Hippocampal formation (tissue), 2 donors: ENCODE data around the gene PCDHGB7.
"Not testable (repeated sequence)": the region's sequence is repeated elsewhere in the genome, so short reads cannot be mapped to it uniquely, and the experiment has no call there.

ENCODE experiments used
- DNase-seq, 2 donors: peaks; one replicate each; lab custom pipeline; 2025; lab: John Stamatoyannopoulos, UW

The PCDHGB7 gene

GRCh38 chr5:141417494-141418172 is at the start of gene PCDHGB7:
PCDHGB7 (plus strand) TSS chr5:141417677; CDS start chr5:141417860, 183 bp downstream.
- DNase-seq = peak in 1 of 2 donors; percentile 31

- no peak for DNase-seq
Observed at GRCh38 chr5:141369994-141370848, 47.3 kb upstream of the PCDHGB7 start, which contains the start of gene PCDHGB3. PCDHGB3 (plus strand) TSS chr5:141370242; CDS start chr5:141370395, 153 bp downstream.

GRCh38 chr5:141371572-141372475 is 45.7 kb upstream of the PCDHGB7 start:
- no peak for DNase-seq

- no peak for DNase-seq
Observed at GRCh38 chr5:141373673-141374317, 43.7 kb upstream of the PCDHGB7 start, which contains the start of gene PCDHGA6. PCDHGA6 (plus strand) TSS chr5:141373891; CDS start chr5:141374084, 193 bp downstream.

- no peak for DNase-seq
Observed at GRCh38 chr5:141374627-141375026, 42.9 kb upstream of the PCDHGB7 start.

- not testable (repeated sequence) for DNase-seq
Observed at GRCh38 chr5:141375444-141376155, 41.9 kb upstream of the PCDHGB7 start.

GRCh38 chr5:141382469-141383294 is 34.8 kb upstream of the PCDHGB7 start, which contains the start of gene PCDHGA7:
PCDHGA7 (plus strand) TSS chr5:141382742; CDS start chr5:141382900, 158 bp downstream.
- no peak for DNase-seq

GRCh38 chr5:141383345-141383744 is 34.1 kb upstream of the PCDHGB7 start:
- no peak for DNase-seq

- no peak for DNase-seq
Observed at GRCh38 chr5:141384471-141385267, 32.8 kb upstream of the PCDHGB7 start.

GRCh38 chr5:141387557-141388311 is 29.7 kb upstream of the PCDHGB7 start, which contains the start of gene PCDHGB4:
PCDHGB4 (plus strand) TSS chr5:141387698; CDS start chr5:141387885, 187 bp downstream.
- not testable (repeated sequence) for DNase-seq

- no peak for DNase-seq
Observed at GRCh38 chr5:141388661-141389060, 28.8 kb upstream of the PCDHGB7 start.

GRCh38 chr5:141389153-141390042 is 28.1 kb upstream of the PCDHGB7 start:
- no peak for DNase-seq

GRCh38 chr5:141392429-141393198 is 24.9 kb upstream of the PCDHGB7 start, which contains the start of gene PCDHGA8:
PCDHGA8 (plus strand) TSS chr5:141392633; CDS start chr5:141392814, 181 bp downstream.
- DNase-seq = no peak

GRCh38 chr5:141393267-141393666 is 24.2 kb upstream of the PCDHGB7 start:
- DNase-seq = no peak

GRCh38 chr5:141394401-141395187 is 22.9 kb upstream of the PCDHGB7 start:
- DNase-seq = not testable (repeated sequence)
